Measurements from ENCODE around the gene LTF. TPM values are rescaled to one million over a fixed set of nuclear protein-coding genes. Genes with fewer than 3 reads are reported as not detected.

Gene LTF
- total RNA-seq, 2 donors from 2014 or later, result 1.0 to 1.6 TPM

GRCh38 chr3:46422617-46423016 is 42.1 kb downstream of the LTF start:
- Histone ChIP-seq H3K9ac (ENCODE audit: low read depth in 2 of 2, low read length in 2 of 2) (no peak overlapping the region), H3K27ac (no peak overlapping the region), H3K27me3 (no peaks in the 10 kb centered on the region), H3K4me3 (no peak overlapping the region), H3K4me1 (no peaks in the 10 kb centered on the region), H3K36me3 (no peaks in the 10 kb centered on the region), H3K9me3 (no peaks in the 10 kb centered on the region)
- intact Hi-C loops (cut with DNase I), result no loop called here
- DNase-seq, result no peak
- no peak for TF ChIP-seq CTCF (IDR thresholded peaks at IDR 0.05)

DNA sequence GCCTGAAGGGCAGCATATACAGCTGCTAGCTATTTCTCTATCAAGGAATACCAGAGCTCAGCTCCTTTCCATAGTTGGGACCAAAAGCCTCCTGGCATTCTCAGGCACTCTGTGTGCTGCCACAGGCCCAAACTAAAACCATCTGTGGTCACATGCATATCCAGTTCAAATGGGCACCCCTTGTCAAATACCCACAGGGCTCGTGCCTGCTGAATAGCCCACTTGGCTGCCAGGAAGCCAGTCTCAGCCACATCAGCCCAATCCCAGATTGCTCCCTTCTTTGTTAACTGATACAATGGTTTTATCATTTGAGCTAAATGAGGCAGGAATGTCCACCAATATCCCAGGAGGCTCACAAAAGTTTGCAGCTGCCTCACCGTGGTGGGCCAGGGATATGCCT is 43.8 kb downstream of the LTF start:
- Histone ChIP-seq H3K27me3 (no peaks in the 10 kb centered on the region), H3K9me3 (no peaks in the 10 kb centered on the region), H3K36me3 (no peaks in the 10 kb centered on the region), H3K4me1 (no peaks in the 10 kb centered on the region), H3K27ac (no peak overlapping the region), H3K4me3 (no peak overlapping the region), H3K9ac (ENCODE audit: low read depth in 2 of 2, low read length in 2 of 2) (no peak overlapping the region)
- no peak for TF ChIP-seq CTCF (IDR thresholded peaks at IDR 0.05)
- intact Hi-C loops (cut with DNase I), result no loop called here
- DNase-seq, result no peak

DNA sequence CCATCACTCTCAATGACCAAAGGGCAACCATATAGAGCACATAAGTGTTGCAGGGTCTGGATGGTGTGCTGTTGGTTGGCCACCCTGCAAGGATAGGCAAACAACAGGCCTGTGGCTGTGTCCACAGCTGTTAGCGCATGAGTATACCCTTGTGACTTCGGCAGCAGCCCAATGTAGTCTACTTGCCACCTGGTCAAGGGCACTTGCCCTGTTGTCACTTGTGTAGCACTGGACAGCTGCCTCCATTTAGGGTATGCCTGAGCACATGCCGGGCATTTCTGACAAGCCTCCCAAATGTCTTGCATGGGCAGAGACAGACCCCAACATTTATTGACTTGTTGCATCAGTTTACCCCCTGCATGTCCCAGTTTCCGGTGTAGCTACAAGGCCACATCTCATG is 44.9 kb downstream of the LTF start:
- no peak overlapping the region for H3K4me3 ChIP-seq
- no peak for DNase-seq
- no peak for TF ChIP-seq CTCF (IDR thresholded peaks at IDR 0.05)
- no peaks in the 10 kb centered on the region for H3K36me3 ChIP-seq
- H3K9me3 ChIP-seq, result no peaks in the 10 kb centered on the region
- no peak overlapping the region for H3K9ac ChIP-seq (ENCODE audit: low read depth in 2 of 2, low read length in 2 of 2)
- H3K4me1 ChIP-seq, result no peaks in the 10 kb centered on the region
- H3K27ac ChIP-seq, result no peak overlapping the region
- intact Hi-C loops (cut with DNase I), result no loop called here
- H3K27me3 ChIP-seq, result no peaks in the 10 kb centered on the region

DNA sequence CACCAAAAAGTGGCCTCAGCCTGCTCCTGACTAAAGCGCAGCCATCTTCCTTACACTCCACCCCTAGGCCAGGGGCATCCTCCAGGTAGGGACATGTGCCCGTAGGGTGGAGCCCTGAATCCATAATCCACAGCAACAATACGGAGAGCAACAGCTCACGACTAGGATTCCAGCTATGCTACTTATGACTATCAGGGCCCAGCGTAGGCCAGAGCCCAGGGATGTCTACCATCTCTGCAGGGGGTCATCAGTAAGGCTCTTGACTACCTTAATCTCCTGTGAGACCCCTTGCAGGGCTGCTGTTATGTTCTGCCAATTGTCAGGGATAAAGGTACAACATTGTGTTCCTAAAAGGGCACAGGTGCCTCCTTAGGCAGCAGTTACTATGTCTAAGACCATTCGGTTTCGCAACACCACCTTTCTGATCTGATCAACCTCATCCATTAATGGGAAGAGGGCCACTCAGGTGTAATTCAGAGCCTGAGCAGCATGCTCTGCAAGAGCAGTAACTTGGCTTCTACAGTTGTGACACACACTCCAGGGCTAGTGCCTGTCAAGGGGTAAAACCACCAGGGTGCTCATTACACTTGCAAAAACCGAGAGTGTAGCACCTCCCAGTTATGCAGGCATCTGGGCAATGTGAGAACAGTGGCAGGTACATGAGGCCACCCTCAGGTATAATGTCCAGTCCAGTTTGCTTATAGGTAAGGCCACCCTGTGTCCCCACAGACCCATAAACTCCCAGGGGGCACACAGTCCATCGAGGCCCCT is 46.7 kb downstream of the LTF start:
- Histone ChIP-seq H3K27me3 (no peaks in the 10 kb centered on the region), H3K27ac (no peak overlapping the region), H3K9me3 (no peaks in the 10 kb centered on the region), H3K4me1 (no peaks in the 10 kb centered on the region), H3K9ac (ENCODE audit: low read depth in 2 of 2, low read length in 2 of 2) (no peak overlapping the region), H3K4me3 (no peak overlapping the region), H3K36me3 (no peaks in the 10 kb centered on the region)
- TF ChIP-seq CTCF (IDR thresholded peaks at IDR 0.05), result no peak
- intact Hi-C loops (cut with DNase I), result no loop called here
- no peak for DNase-seq

GRCh38 chr3:46416811-46417510 is 47.7 kb downstream of the LTF start:
- Histone ChIP-seq H3K4me3 (no peak overlapping the region), H3K4me1 (no peaks in the 10 kb centered on the region), H3K9me3 (no peaks in the 10 kb centered on the region), H3K27ac (no peak overlapping the region), H3K9ac (ENCODE audit: low read depth in 2 of 2, low read length in 2 of 2) (no peak overlapping the region), H3K36me3 (no peaks in the 10 kb centered on the region), H3K27me3 (no peaks in the 10 kb centered on the region)
- intact Hi-C loops (cut with DNase I), result no loop called here
- DNase-seq, result no peak
- TF ChIP-seq CTCF (IDR thresholded peaks at IDR 0.05), result no peak

Measured in colonic mucosa (tissue), 4 donors.